A549 treated with DMSO at 1 μM for 4 hours (cell line): ENCODE results near the gene HSPA8. TPM values are rescaled to one million over a fixed set of nuclear protein-coding genes. Genes with fewer than 3 reads are reported as not detected.

ENCODE experiments used
- total RNA-seq: library from RNA; stranded (reverse); fragments of 200-300 nt; extraction: Qiagen RNA extraction; gene quantifications from 5 replicates; pipeline ENCODE4 v1.2.3, GENCODE V29; 2022; ENCODE audit warnings: low read depth

HSPA8 gene
- total RNA-seq: 1,511 to 1,960 TPM (median 1,776 TPM) in 5 replicates

DNA sequence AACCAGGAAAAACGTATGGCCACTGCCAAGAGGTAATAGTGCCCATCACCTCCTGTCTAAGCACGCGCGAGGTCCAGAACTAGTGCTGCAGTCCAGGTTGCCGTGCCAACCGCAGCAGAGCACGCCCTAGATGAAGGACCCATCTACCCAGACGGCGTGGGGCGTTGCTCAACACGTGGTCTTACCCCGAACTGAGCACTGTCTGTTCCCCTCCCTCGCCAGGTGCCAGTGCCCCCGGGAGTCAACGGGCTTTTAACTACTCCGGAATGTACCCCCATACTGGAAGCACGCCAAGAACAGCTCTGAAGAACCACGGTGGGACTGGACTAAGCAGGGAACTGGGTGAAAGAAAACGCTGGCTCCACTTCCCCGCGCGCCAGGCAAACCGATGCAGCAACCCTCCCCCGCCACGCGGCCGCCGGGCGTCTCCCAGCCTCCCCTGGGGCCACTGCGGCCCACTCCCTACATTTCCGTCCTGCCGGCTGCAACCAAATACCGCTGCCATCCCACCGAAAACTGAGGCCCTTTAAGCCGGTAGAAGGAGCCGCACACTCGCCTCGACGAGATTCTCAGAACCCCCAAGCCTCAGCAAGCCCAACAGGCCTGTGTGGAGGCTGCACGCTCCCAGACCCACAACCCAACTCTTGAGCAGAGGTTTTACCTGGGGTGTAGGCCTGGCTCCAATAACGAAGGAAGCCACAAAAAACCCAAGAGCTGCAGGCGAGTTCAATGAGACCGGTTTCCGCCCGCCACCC, at the start of gene HSPA8:
HSPA8 (minus strand) TSS at position 734 of the 755 bp plus-strand sequence. CDS start 812 bp downstream, outside the sequence.

Other genes starting within 250 kb of the HSPA8 start
- 0.05 TPM in 1 of 5 replicates, not detected in the others for gene CRTAM, start 223.6 kb downstream of the HSPA8 start, total RNA-seq
- gene JHY, start 179.4 kb downstream of the HSPA8 start, total RNA-seq: 2.7 to 4.1 TPM (median 4.0 TPM) in 5 replicates
- not detected in 5 replicates for gene BSX, start 80.3 kb downstream of the HSPA8 start, total RNA-seq
- gene CLMP, start 133.1 kb upstream of the HSPA8 start, total RNA-seq: 21.8 to 39.5 TPM (median 32.9 TPM) in 5 replicates